Measurements from ENCODE around the gene SDCCAG8.
A peak's percentile ranks its signal among the peaks of the same experiment; 100 is the strongest.

The SDCCAG8 gene

GRCh38 chr1:243391355-243391754 is 135.5 kb downstream of the SDCCAG8 start:
- no peak for DNase-seq (ENCODE audit: low spot score)

GRCh38 chr1:243393096-243393495 is 137.3 kb downstream of the SDCCAG8 start:
- no peak for DNase-seq (ENCODE audit: low spot score)

GRCh38 chr1:243394066-243394465 is 138.2 kb downstream of the SDCCAG8 start:
- DNase-seq (ENCODE audit: low spot score), result no peak

- DNase-seq (ENCODE audit: low spot score), result no peak
Observed at GRCh38 chr1:243394601-243395464, 139.0 kb downstream of the SDCCAG8 start.

- no peak for DNase-seq (ENCODE audit: low spot score)
Observed at GRCh38 chr1:243396424-243396823, 140.6 kb downstream of the SDCCAG8 start.

GRCh38 chr1:243396876-243397275 is 141.0 kb downstream of the SDCCAG8 start:
- no peak for DNase-seq (ENCODE audit: low spot score)

GRCh38 chr1:243397613-243398321 is 141.9 kb downstream of the SDCCAG8 start:
- DNase-seq (ENCODE audit: low spot score), result no peak

GRCh38 chr1:243399561-243400155 is 143.8 kb downstream of the SDCCAG8 start:
- DNase-seq (ENCODE audit: low spot score), result no peak

- no peak for DNase-seq (ENCODE audit: low spot score)
Observed at GRCh38 chr1:243402868-243403267, 147.0 kb downstream of the SDCCAG8 start.

- no peak for DNase-seq (ENCODE audit: low spot score)
Observed at GRCh38 chr1:243406424-243406823, 150.6 kb downstream of the SDCCAG8 start.

- DNase-seq (ENCODE audit: low spot score), result no peak
Observed at GRCh38 chr1:243407284-243408018, 151.6 kb downstream of the SDCCAG8 start.

GRCh38 chr1:243408479-243408878 is 152.6 kb downstream of the SDCCAG8 start:
- DNase-seq (ENCODE audit: low spot score), result no peak

GRCh38 chr1:243409284-243409683 is 153.4 kb downstream of the SDCCAG8 start:
- DNase-seq (ENCODE audit: low spot score), result peak; percentile 41

- no peak for DNase-seq (ENCODE audit: low spot score)
Observed at GRCh38 chr1:243411472-243411871, 155.6 kb downstream of the SDCCAG8 start.

GRCh38 chr1:243413431-243414151 is 157.8 kb downstream of the SDCCAG8 start:
- no peak for DNase-seq (ENCODE audit: low spot score)

- DNase-seq (ENCODE audit: low spot score), result no peak
Observed at GRCh38 chr1:243414152-243414494, 158.3 kb downstream of the SDCCAG8 start.

- no peak for DNase-seq (ENCODE audit: low spot score)
Observed at GRCh38 chr1:243415663-243416408, 160.0 kb downstream of the SDCCAG8 start.

- DNase-seq (ENCODE audit: low spot score), result peak; percentile 73
Observed at GRCh38 chr1:243416495-243416894, 160.7 kb downstream of the SDCCAG8 start.

GRCh38 chr1:243420016-243420945 is 164.4 kb downstream of the SDCCAG8 start:
- DNase-seq (ENCODE audit: low spot score), result no peak

All from activated CD4-positive, alpha-beta T cell treated with anti-CD3 and anti-CD28 coated beads, Interleukin-2, Interleukin-4, amounts not matched to agents 100 ng/mL and 50 ng/mL, durations not matched to agents 16 hours and 8 hours (primary cell).